Activated CD4-positive, alpha-beta T cell treated with anti-CD3 and anti-CD28 coated beads, Interleukin-2, Interleukin-6, amounts not matched to agents 100 ng/mL and 50 ng/mL, durations not matched to agents 16 hours and 8 hours (primary cell): Measurements from ENCODE around the gene AURKA.

Source experiments
- DNase-seq: peaks from one replicate; pipeline ENCODE4 v3.0.0-alpha.2; 2020

AURKA gene

DNA sequence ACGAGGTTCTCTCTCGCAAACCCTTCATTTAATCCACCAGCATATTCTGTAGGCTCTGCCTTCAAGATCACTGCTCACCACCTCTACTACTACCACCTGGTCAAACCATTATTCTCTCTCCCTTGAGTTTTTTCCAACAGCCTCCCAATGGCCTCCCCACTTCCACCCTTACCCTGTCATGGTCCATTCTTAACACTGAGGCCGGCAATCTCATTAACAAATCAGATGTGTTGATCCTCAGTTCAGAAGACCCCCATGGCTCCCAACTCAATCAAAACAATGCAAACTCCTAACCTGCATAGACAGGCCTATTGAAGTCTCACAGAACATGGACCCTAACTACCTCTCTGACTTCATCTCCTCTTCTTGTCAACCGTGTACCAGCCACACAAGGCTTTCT is 2.2 kb downstream of the AURKA start:
- DNase-seq: no peak

DNA sequence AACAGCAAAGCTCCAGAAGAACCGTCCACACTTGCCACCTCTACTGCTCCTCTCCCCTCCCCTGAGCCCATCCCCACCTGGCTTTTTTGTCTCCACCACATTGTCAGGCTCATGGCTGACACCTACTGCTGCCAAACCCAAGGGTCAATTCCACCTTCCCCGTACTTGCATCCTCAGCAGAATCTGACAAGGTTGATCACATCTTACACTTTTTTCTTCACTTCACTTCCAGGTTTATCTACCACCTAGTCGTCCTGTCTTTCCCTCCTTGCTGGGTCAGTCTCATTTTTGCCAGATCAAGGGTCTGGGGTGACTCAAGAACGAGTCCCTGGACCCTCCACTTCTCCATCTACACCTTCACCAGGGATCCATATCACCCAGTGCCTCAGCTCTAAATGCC is 3.1 kb downstream of the AURKA start:
- no peak for DNase-seq

GRCh38 chr20:56386219-56386618 is 5.8 kb downstream of the AURKA start:
- no peak for DNase-seq

GRCh38 chr20:56385130-56385529 is 6.9 kb downstream of the AURKA start:
- no peak for DNase-seq

DNA sequence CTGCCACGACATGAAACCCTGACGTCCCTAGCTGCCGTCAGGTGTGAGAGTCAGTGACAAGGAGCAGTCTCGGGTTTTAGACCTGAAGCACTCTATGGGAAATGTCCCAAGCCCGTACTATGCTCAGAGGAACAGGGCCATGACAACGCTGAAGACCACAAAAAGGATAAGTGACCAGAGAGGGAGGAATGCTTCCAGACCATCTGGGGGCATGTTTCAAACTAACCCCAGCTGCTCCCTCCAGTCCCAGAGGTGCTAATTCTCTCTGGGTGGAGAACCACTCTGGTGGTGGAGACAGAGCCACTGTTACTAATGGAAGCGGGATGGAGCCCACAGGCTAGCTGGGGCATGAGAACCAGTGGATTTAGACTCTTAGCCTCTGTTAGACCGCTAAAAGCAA is 8.7 kb downstream of the AURKA start:
- no peak for DNase-seq

DNA sequence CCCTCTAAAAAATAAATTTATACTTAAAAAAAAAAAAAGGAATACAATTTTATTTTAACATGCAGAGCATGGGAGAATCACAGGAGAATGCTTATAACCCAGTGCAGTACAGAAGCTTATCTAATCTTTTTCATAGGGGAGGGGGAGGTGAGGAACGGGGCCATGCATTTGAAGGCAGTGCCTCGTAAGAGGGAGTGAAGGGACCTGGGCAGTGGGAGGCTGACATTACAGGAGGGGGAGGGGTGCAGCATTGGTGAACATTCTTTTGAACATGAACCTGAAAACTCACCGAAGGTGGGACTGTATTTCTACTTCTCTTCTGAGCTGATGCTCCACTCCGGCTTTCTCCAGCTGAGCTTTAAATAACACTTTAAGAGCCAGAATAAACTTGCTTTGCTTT is 9.3 kb downstream of the AURKA start:
- DNase-seq: no peak

DNA sequence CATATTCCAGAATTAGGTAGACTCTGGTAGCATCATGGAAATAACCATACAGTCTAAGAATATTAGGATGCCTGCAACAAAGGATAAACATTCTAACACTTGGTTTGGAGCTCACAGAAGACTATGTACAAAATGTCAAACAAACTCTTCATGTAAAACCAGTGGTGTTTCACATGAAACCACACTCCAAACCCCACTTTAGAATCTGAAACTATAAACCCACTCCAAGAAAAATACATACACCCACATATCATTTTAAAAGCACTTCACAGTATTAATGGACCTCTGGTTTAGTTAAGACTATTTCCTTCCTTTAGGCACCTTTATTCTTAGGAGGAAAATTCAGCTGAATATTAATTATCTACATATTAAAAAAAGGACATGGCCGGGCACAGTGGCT is 10.5 kb downstream of the AURKA start:
- no peak for DNase-seq

GRCh38 chr20:56380375-56380774 is 11.6 kb downstream of the AURKA start:
- DNase-seq: no peak

GRCh38 chr20:56378386-56378785 is 13.6 kb downstream of the AURKA start:
- DNase-seq: no peak

- DNase-seq: no peak
Observed at GRCh38 chr20:56376331-56376730, 15.7 kb downstream of the AURKA start.

DNA sequence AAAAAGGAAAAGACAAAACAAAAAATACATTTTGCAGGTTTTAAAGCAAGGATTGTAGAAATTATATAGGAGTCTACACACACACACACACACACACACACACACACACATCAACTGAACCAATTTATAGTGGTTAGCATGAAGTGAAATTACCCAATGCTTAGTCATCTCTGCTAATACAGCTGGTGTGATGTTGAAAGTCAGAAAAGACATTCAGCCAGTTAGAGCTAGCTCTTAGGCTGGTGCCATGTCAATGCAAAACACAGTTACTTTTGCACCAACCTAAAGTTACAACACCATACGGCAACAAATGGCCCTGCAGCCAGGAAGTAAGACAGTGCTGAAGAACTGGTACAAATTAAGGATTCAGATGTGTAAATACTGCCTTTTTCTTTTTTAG is 18.1 kb downstream of the AURKA start:
- DNase-seq: peak; percentile 78

DNA sequence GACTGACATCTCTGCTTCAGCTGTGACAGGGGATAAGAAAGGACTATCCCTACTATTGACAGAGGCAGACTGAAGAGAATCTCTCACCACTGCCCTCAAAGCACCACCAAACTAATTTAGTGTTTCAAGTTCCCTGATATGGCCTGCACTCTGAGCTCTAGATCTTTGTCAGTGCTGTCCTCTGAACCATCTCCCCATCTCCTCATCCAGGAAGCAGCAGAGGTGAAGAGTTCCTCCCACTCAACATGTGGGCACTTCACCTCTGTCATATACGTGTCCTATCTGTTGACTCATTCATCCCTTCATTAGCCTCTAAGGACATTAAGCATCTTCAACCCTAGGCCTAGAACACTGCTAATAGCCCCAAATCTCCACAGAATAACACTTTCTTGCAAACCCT is 19.2 kb downstream of the AURKA start:
- DNase-seq: peak; percentile 34

DNA sequence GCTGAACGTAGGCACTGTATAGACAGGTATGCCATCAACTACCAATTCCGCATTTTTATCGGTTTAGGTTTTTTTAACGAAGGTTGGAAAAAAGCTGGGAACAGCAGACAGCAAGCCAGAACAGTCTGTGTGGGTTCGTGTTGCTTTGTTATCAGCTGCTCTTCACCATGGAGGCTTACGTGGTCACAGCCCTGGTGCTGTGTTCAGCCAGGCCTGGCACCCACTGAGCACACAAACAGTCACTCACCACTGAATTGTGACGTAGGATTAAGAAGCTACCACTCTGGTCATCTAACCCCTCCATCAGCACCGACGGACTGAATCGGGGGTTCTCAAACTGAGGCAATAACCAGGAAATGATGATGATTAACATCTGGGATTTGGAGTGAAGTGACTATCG is 20.0 kb downstream of the AURKA start:
- DNase-seq: no peak

DNA sequence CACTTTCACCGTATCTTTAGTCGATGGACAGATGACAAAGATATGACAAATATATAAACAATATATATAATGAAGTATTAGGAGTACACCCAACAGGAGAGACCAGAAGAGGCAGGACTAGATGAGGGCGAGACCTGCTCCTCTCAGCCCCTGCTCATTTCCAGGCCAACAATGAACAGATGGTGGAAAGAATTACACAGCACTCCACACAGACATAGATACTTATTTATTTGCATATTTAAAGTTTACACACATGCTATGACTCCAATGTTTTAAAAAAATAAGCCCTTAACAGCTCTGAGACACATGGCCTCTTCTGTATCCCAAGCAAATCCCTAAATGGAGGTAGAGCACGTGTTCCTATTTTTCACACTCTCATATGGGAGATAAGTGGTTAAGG is 22.8 kb downstream of the AURKA start:
- DNase-seq: no peak

GRCh38 chr20:56368351-56369134 is 23.5 kb downstream of the AURKA start:
- DNase-seq: no peak

- DNase-seq: no peak
Observed at GRCh38 chr20:56363491-56363890, 28.5 kb downstream of the AURKA start.

DNA sequence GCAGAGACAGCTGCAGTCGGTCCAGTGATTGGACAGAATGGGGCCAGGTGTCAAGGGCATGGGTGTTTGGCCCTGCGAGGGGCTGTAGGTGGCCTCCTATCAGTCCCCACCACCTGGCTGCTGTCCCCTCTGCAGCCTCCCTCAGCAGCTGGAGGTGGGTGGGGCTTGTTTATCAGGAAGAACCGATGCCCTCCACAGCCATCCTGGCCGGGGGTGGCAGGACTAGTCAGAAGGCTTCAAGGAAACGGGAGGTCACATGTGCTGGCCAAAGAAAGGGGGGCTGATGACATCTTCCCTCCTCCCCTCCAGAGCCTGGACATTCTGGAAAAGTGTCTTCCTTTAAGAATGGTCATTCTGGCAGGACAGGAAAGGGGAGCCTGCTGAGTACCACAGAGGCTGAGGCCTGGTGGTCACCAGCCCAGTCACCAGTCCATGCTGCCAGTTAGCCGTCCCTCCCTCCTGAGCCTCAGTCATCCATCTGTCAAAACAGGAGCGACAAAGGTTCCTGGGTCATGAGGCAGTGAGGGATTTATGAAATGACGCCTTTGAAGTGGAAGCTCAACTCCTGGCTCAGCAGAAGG is 29.1 kb downstream of the AURKA start:
- DNase-seq: no peak

DNA sequence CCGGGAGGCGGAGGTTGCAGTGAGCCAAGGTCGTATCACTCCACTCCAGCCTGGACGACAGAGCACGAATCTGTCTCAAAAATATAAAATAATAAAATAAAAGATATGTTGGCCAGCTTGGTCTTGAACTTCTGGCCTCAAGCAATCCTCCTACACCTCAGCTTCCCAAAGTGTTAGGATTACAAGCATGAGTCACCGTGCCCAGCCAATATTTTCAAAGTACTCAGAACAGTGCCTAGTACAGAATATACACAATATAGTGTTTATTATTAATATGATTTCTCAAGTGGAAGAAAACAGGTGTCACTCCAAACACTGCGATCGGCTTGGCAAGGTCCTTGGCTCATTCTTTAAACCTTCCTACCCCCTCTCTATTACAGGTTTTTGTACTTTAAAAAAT is 30.1 kb downstream of the AURKA start:
- DNase-seq: no peak

DNA sequence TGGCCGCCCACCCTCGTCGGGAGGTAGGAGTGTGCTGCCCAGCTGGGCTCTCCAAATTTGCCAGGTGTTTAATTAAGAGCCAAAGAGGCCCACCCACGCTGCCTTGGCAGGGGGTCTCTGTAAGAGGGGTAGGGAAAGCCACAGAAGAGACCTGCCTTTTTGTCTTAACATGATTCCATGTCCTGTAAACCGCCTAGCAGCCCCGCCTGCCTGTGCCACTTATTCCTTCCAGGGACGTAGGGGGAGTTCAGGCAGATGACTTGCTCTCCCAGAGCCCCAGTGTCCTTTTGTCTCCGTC is 31.2 kb downstream of the AURKA start:
- no peak for DNase-seq

DNA sequence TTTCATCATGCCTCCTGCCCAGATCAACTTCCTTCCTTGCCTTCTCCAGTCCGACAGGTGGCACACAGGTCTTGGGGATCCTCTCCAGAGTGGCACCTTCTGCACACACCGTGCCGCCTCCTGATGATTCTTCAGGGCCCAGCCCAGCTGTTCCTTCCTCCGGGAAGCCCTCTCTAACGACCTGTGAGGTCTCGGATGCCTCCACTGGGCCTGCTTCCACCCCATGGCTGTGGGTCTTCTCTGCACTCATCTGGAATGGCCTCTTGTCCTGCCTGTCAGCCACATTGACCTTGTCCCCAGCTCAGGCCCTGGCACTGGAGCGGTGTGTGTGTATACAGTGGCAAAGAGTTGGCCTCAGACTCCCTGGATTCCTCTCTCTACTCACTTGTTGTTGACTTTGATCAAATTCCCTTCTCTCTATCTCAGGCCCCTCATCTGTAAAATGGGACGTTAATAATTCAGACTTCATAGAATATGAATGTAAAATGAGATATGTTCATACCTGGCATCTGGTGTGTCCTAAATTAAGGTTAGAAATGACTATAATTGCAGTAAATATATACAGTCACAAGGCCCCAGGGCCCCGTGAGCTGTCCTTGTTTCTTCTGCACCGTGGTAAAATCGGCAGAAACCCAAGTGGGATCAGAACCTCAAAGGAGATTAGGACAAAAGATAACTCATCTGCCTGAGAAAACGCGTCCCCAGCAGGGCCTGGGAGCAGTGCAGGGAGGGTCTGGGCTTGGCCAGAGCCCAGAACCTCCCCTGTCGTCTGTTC is 31.7 kb downstream of the AURKA start:
- DNase-seq: no peak

- peak; percentile 18 for DNase-seq
Observed at GRCh38 chr20:56359212-56360132, 32.5 kb downstream of the AURKA start.

GRCh38 chr20:56358600-56359211 is 33.3 kb downstream of the AURKA start, which contains the start of gene FAM210B:
TSS of gene FAM210B (plus strand) at chr20:56358974. CDS start at chr20:56359006, 32 bp downstream.
- peak; percentile 91 for DNase-seq

DNA sequence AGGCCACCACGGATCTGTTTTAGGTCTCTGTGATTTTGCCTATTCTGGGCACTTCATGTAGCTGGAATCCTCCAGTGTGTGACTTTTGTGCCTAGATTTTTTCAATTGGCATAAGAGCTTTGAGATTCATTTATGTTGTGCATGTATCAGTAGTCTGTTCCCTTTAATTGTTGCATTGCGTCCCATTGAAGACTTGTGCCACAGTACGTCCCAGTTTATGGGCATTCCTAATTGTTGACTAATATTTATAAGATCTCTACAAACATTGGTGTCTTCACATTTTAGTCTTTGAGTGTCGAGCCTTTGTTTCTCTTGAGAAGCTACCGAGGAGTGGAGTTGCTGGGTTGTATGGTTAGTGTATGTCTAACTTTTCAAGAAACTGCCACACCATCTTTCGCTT is 33.9 kb downstream of the AURKA start:
- no peak for DNase-seq
